NCI-H1105 (cell line): ENCODE results near the gene CRACR2B.

Source experiments
- DNase-seq: peaks from one replicate; lab custom pipeline; 2025; lab: John Stamatoyannopoulos, UW

Gene CRACR2B

GRCh38 chr11:827146-827896, 398 bp upstream of the CRACR2B start:
- no peak for DNase-seq

- no peak for DNase-seq
Observed at GRCh38 chr11:828506-829175, 922 bp downstream of the CRACR2B start.

- DNase-seq, result no peak
Observed at GRCh38 chr11:829176-829846, 1.6 kb downstream of the CRACR2B start.

GRCh38 chr11:829847-830294, 2.2 kb downstream of the CRACR2B start:
- DNase-seq, result no peak

GRCh38 chr11:830295-831117, 2.8 kb downstream of the CRACR2B start:
- peak; percentile 86 for DNase-seq

- no peak for DNase-seq
Observed at GRCh38 chr11:831118-831864, 3.6 kb downstream of the CRACR2B start.

GRCh38 chr11:831961-832528, 4.3 kb downstream of the CRACR2B start:
- no peak for DNase-seq

GRCh38 chr11:832529-833113, 4.9 kb downstream of the CRACR2B start, which contains the start of gene CD151:
TSS of gene CD151 (plus strand) at chr11:832952. CDS start at chr11:836070, 3,118 bp downstream.
- peak; percentile 46 for DNase-seq

GRCh38 chr11:833114-833791, 5.5 kb downstream of the CRACR2B start:
- DNase-seq, result peak; percentile 27

- no peak for DNase-seq
Observed at GRCh38 chr11:833849-834311, 6.2 kb downstream of the CRACR2B start.

GRCh38 chr11:834371-835316, 6.9 kb downstream of the CRACR2B start:
- DNase-seq, result no peak

- DNase-seq, result no peak
Observed at GRCh38 chr11:836274-836673, 8.6 kb downstream of the CRACR2B start.

GRCh38 chr11:836700-837099, 9.0 kb downstream of the CRACR2B start:
- DNase-seq, result no peak

GRCh38 chr11:837189-837989, 9.7 kb downstream of the CRACR2B start:
- no peak for DNase-seq

GRCh38 chr11:837990-838307, 10.2 kb downstream of the CRACR2B start:
- DNase-seq, result no peak

- DNase-seq, result no peak
Observed at GRCh38 chr11:838441-839279, 10.9 kb downstream of the CRACR2B start.

- no peak for DNase-seq
Observed at GRCh38 chr11:839280-839623, 11.5 kb downstream of the CRACR2B start.
